HEK293 (cell line): Measurements from ENCODE around the gene SMOC1.

Experiments
- CTCF ChIA-PET: fragments of 350-600 bp; formaldehyde crosslinking; extraction: SDS; loops from one replicate; lab custom pipeline; 2021; ENCODE audit warnings: antibody characterized with exemption; lab: Yijun Ruan, JAX
- POLR2A ChIA-PET: fragments of 300-600 bp; formaldehyde crosslinking; extraction: SDS; loops from one replicate; lab custom pipeline; 2020; ENCODE audit warnings: antibody characterized with exemption, inconsistent platforms; lab: Yijun Ruan, JAX
- H3K27ac ChIP-seq: fragments of 200-500 bp; sonication (Bioruptor generic); 2 replicates; pipeline ENCODE4 v1.5.1; 2014; ENCODE audit warnings: low read depth, low read length, control low read depth, inconsistent platforms; ENCODE audit errors: extremely low read depth
- H3K36me3 ChIP-seq, 2 experiments: fragments of 200-500 bp in 1 of 2; sonication (Bioruptor generic) in 1 of 2; 1 replicate in 1 of 2; 2 replicates in 1 of 2; pipeline ENCODE4 v1.5.1; 2014 to 2017; ENCODE audit warnings: inconsistent platforms in 2 of 2, low read length in 2 of 2; ENCODE audit not compliant: control insufficient read depth in 2 of 2, insufficient read depth in 1 of 2
- H3K4me1 ChIP-seq: fragments of 200-500 bp; sonication (Bioruptor generic); 2 replicates; pipeline ENCODE4 v1.5.1; 2014; ENCODE audit warnings: mild to moderate bottlenecking, low read length, inconsistent platforms; ENCODE audit not compliant: control insufficient read depth, insufficient read depth
- H3K4me3 ChIP-seq: 2 replicates; pipeline ENCODE4 v1.5.1; 2011; ENCODE audit warnings: low read depth, mild to moderate bottlenecking, control low read depth, low read length, moderate library complexity
- H3K9me3 ChIP-seq: fragments of 200-500 bp; sonication (Bioruptor generic); 2 replicates; pipeline ENCODE4 v1.5.1; 2014; ENCODE audit warnings: low read depth, low read length, inconsistent platforms; ENCODE audit not compliant: control insufficient read depth, insufficient read depth
- EGR2 ChIP-seq: fragments of 450-650 bp; formaldehyde crosslinking; IDR thresholded peaks from 2 replicates; pipeline ENCODE4 v1.5.1; 2016; ENCODE audit warnings: low read depth, missing biosample characterization, missing genetic modification characterization
- KLF7 ChIP-seq: fragments of 450-650 bp; formaldehyde crosslinking; IDR thresholded peaks from 2 replicates; pipeline ENCODE4 v1.5.1; 2016; ENCODE audit warnings: missing biosample characterization, missing genetic modification characterization, borderline replicate concordance
- PATZ1 ChIP-seq: fragments of 450-650 bp; formaldehyde crosslinking; IDR thresholded peaks from 2 replicates; pipeline ENCODE4 v1.5.1; 2016; ENCODE audit warnings: missing biosample characterization, missing genetic modification characterization
- RBAK ChIP-seq: fragments of 450-650 bp; formaldehyde crosslinking; IDR thresholded peaks from 2 replicates; pipeline ENCODE4 v1.5.1; 2016; ENCODE audit warnings: missing biosample characterization, missing genetic modification characterization
- SALL2 ChIP-seq: fragments of 450-650 bp; formaldehyde crosslinking; IDR thresholded peaks from 2 replicates; pipeline ENCODE4 v1.5.0; 2017; ENCODE audit warnings: missing biosample characterization, mild to moderate bottlenecking, missing genetic modification characterization, borderline replicate concordance
- SCRT2 ChIP-seq: fragments of 450-650 bp; formaldehyde crosslinking; IDR thresholded peaks from 2 replicates; pipeline ENCODE4 v1.5.1; 2016; ENCODE audit warnings: missing biosample characterization, missing genetic modification characterization
- SP2 ChIP-seq: fragments of 450-650 bp; formaldehyde crosslinking; IDR thresholded peaks from 2 replicates; pipeline ENCODE4 v1.5.1; 2016; ENCODE audit warnings: missing biosample characterization, missing genetic modification characterization
- SP7 ChIP-seq: fragments of 450-650 bp; formaldehyde crosslinking; IDR thresholded peaks from 2 replicates; pipeline ENCODE4 v1.5.1; 2016; ENCODE audit warnings: missing biosample characterization, missing genetic modification characterization
- ZBTB6 ChIP-seq: fragments of 450-650 bp; formaldehyde crosslinking; IDR thresholded peaks from 2 replicates; pipeline ENCODE4 v1.5.1; 2017; ENCODE audit warnings: missing biosample characterization, missing genetic modification characterization
- ZNF174 ChIP-seq: fragments of 450-650 bp; formaldehyde crosslinking; IDR thresholded peaks from 2 replicates; pipeline ENCODE4 v1.5.0; 2017; ENCODE audit warnings: missing biosample characterization, mild to moderate bottlenecking, missing genetic modification characterization
- ZNF202 ChIP-seq: fragments of 450-650 bp; formaldehyde crosslinking; IDR thresholded peaks from 2 replicates; pipeline ENCODE4 v1.5.1; 2016; ENCODE audit warnings: missing biosample characterization, missing genetic modification characterization, borderline replicate concordance
- ZNF211 ChIP-seq: fragments of 450-650 bp; formaldehyde crosslinking; IDR thresholded peaks from 2 replicates; pipeline ENCODE4 v1.5.1; 2016; ENCODE audit warnings: low read depth, missing biosample characterization, missing genetic modification characterization
- ZNF341 ChIP-seq: fragments of 450-650 bp; formaldehyde crosslinking; IDR thresholded peaks from 2 replicates; pipeline ENCODE4; 2016; ENCODE audit warnings: low read depth, missing biosample characterization, missing genetic modification characterization
- ZNF423 ChIP-seq: fragments of 450-650 bp; formaldehyde crosslinking; IDR thresholded peaks from 2 replicates; pipeline ENCODE4 v1.5.1; 2016; ENCODE audit warnings: missing biosample characterization, missing genetic modification characterization
- ZNF549 ChIP-seq: fragments of 450-650 bp; IDR thresholded peaks from 2 replicates; pipeline ENCODE4 v1.5.1; 2018; ENCODE audit warnings: missing biosample characterization, missing genetic modification characterization, mild to moderate bottlenecking, inconsistent platforms, moderate library complexity
- ZNF629 ChIP-seq: fragments of 450-650 bp; formaldehyde crosslinking; IDR thresholded peaks from 2 replicates; pipeline ENCODE4 v1.5.1; 2017; ENCODE audit warnings: missing biosample characterization, missing genetic modification characterization
- ZNF707 ChIP-seq: fragments of 450-650 bp; formaldehyde crosslinking; IDR thresholded peaks from 2 replicates; pipeline ENCODE4 v1.5.1; 2016; ENCODE audit warnings: missing biosample characterization, missing genetic modification characterization
- TF ChIP-seq, protein P1 (sequence below): sonication (generic); formaldehyde crosslinking; IDR thresholded peaks from 2 replicates; pipeline ENCODE4 v1.8.1; 2022; ENCODE audit warnings: mild to moderate bottlenecking, moderate library complexity, missing genetic modification reagents
- TF ChIP-seq, protein P2 (sequence below): fragments of 450-650 bp; formaldehyde crosslinking; IDR thresholded peaks from 2 replicates; pipeline ENCODE4 v1.5.1; 2016; ENCODE audit warnings: missing biosample characterization, missing genetic modification characterization
- TF ChIP-seq, protein P3 (sequence below): fragments of 450-650 bp; formaldehyde crosslinking; IDR thresholded peaks from 2 replicates; pipeline ENCODE4 v1.5.1; 2016; ENCODE audit warnings: missing biosample characterization, missing genetic modification characterization, low read depth

Gene SMOC1

GRCh38 chr14:69933623-69934275, 54.5 kb downstream of the SMOC1 start (continued):
- TF ChIP-seq ZNF423 (tag by site-specific recombination) (no peak), SP7 (no peak), EGR2 (no peak), ZNF211 (no peak)

- ChIA-PET CTCF (no interaction called here), POLR2A (no interaction called here)
Measured at GRCh38 chr14:69937367-69938081, 58.3 kb downstream of the SMOC1 start.

GRCh38 chr14:69938751-69939150, 59.5 kb downstream of the SMOC1 start:
- H3K4me3 ChIP-seq = no peak overlapping the region
- H3K9me3 ChIP-seq = no peaks in the 10 kb centered on the region
- ChIA-PET POLR2A (no interaction called here), CTCF (no interaction called here)
- TF ChIP-seq, protein P1, sequence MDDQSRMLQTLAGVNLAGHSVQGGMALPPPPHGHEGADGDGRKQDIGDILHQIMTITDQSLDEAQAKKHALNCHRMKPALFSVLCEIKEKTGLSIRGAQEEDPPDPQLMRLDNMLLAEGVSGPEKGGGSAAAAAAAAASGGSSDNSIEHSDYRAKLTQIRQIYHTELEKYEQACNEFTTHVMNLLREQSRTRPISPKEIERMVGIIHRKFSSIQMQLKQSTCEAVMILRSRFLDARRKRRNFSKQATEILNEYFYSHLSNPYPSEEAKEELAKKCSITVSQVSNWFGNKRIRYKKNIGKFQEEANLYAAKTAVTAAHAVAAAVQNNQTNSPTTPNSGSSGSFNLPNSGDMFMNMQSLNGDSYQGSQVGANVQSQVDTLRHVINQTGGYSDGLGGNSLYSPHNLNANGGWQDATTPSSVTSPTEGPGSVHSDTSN (CRISPR knock-in tag) = no peak
- TF ChIP-seq ZNF174 (no peak), KLF7 (tag by site-specific recombination) (no peak), ZNF707 (tag by site-specific recombination) (no peak), SCRT2 (tag by site-specific recombination) (no peak), ZNF341 (tag by site-specific recombination) (no peak), SP2 (tag by site-specific recombination) (no peak)
- TF ChIP-seq, protein P2, sequence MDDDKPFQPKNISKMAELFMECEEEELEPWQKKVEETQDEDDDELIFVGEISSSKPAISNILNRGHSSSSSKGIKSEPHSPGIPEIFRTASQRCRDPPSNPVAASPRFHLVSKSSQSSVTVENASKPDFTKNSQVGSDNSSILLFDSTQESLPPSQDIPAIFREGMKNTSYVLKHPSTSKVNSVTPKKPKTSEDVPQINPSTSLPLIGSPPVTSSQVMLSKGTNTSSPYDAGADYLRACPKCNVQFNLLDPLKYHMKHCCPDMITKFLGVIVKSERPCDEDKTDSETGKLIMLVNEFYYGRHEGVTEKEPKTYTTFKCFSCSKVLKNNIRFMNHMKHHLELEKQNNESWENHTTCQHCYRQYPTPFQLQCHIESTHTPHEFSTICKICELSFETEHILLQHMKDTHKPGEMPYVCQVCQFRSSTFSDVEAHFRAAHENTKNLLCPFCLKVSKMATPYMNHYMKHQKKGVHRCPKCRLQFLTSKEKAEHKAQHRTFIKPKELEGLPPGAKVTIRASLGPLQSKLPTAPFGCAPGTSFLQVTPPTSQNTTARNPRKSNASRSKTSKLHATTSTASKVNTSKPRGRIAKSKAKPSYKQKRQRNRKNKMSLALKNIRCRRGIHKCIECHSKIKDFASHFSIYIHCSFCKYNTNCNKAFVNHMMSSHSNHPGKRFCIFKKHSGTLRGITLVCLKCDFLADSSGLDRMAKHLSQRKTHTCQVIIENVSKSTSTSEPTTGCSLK = no peak
- no peak overlapping the region for H3K27ac ChIP-seq
- H3K4me1 ChIP-seq = no peaks in the 10 kb centered on the region
- H3K36me3 ChIP-seq = peaks cover 0 to 7% of the 10 kb centered on the region in 2 experiments; a peak in 1 of 3 replicates

More at GRCh38 chr14:69937367-69938081, 58.3 kb downstream of the SMOC1 start:
- no peaks in the 10 kb centered on the region for H3K9me3 ChIP-seq
- H3K36me3 ChIP-seq = peaks cover 0 to 7% of the 10 kb centered on the region in 2 experiments; a peak in 1 of 3 replicates
- no peak overlapping the region for H3K4me3 ChIP-seq
- no peaks in the 10 kb centered on the region for H3K4me1 ChIP-seq
- TF ChIP-seq, protein P3, sequence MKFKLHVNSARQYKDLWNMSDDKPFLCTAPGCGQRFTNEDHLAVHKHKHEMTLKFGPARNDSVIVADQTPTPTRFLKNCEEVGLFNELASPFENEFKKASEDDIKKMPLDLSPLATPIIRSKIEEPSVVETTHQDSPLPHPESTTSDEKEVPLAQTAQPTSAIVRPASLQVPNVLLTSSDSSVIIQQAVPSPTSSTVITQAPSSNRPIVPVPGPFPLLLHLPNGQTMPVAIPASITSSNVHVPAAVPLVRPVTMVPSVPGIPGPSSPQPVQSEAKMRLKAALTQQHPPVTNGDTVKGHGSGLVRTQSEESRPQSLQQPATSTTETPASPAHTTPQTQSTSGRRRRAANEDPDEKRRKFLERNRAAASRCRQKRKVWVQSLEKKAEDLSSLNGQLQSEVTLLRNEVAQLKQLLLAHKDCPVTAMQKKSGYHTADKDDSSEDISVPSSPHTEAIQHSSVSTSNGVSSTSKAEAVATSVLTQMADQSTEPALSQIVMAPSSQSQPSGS = no peak
- TF ChIP-seq ZNF629 (tag by site-specific recombination) (no peak), ZNF202 (tag by site-specific recombination) (no peak), SALL2 (tag by site-specific recombination) (no peak), RBAK (no peak), ZBTB6 (no peak), PATZ1 (tag by site-specific recombination) (no peak), ZNF549 (no peak)
- no peak overlapping the region for H3K27ac ChIP-seq
